HepG2 (cell line): ENCODE results near the gene SLC5A10. TPM values are rescaled to one million over a fixed set of nuclear protein-coding genes. Genes with fewer than 3 reads are reported as not detected.

Experiments used
- ATAC-seq: fragments of 200-7000 bp; cut with Tn5 transposase; 3 replicates; pipeline ENCODE4 v1.9.1; 2020; ENCODE audit warnings: mild to moderate bottlenecking, moderate library complexity
- BruUV-seq: library from RNA; stranded (reverse); fragments of 400-500 nt; replicated peaks from 2 replicates; lab custom pipeline; 2021; lab: Mats Ljungman, UMichigan
- CTCF ChIA-PET: fragments of 300-600 bp; formaldehyde crosslinking; extraction: SDS; loops from one replicate; lab custom pipeline; 2021; ENCODE audit warnings: low total read pairs, inconsistent platforms, low intra/inter-chr PET ratio; lab: Yijun Ruan, JAX
- POLR2A ChIA-PET: fragments of 350-600 bp; sonication (Branson Sonifier 250); formaldehyde crosslinking; loops from one replicate; lab custom pipeline; 2020; ENCODE audit warnings: antibody characterized with exemption, inconsistent platforms; lab: Yijun Ruan, JAX
- DNase-seq: peaks from one replicate; pipeline ENCODE4 v3.0.0-alpha.2; 2015; ENCODE audit warnings: low spot score
- FAIRE-seq: peaks from 3 replicates; lab custom pipeline; 2011; peaks lifted over from hg19 to GRCh38; lab: Jason Lieb, UNC
- H2AFZ ChIP-seq: one replicate; pipeline ENCODE4 v1.6.1; 2011; ENCODE audit warnings: low read length, inconsistent platforms
- H3K27ac ChIP-seq: fragments of 300-600 bp; 3 replicates; pipeline ENCODE4 v1.8.0; 2011; ENCODE audit warnings: mixed run types, mild to moderate bottlenecking, mixed read lengths, low read length, inconsistent platforms; ENCODE audit not compliant: insufficient read depth; ENCODE audit errors: extremely low read length
- H3K27me3 ChIP-seq, 2 experiments: fragments of 200-600 bp in 1 of 2; 2 replicates in 1 of 2; 3 replicates in 1 of 2; pipeline versions ENCODE4 v1.6.0 to v1.8.0; 2011; ENCODE audit warnings: low read length in 2 of 2, mild to moderate bottlenecking in 2 of 2, moderate library complexity in 2 of 2, inconsistent platforms in 1 of 2; ENCODE audit not compliant: insufficient read depth in 2 of 2, control insufficient read depth in 1 of 2
- H3K36me3 ChIP-seq, 2 experiments: fragments of 200-600 bp in 1 of 2; replicated peaks in 1 of 2; 2 replicates in 1 of 2; 3 replicates in 1 of 2; pipeline versions ENCODE4 v1.5.1 to v1.8.0; 2011; ENCODE audit warnings: low read length in 2 of 2, inconsistent platforms in 1 of 2; ENCODE audit not compliant: insufficient read depth in 2 of 2, control insufficient read depth in 1 of 2
- H3K4me1 ChIP-seq: 2 replicates; pipeline ENCODE4 v1.5.1; 2012; ENCODE audit warnings: low read length, inconsistent platforms; ENCODE audit not compliant: insufficient read depth
- H3K4me2 ChIP-seq: 2 replicates; pipeline ENCODE4 v1.6.0; 2011; ENCODE audit warnings: low read depth, low read length, inconsistent platforms
- H3K4me3 ChIP-seq, 3 experiments: fragments of 200-600 bp in 1 of 3; sonication (generic), shearing (Covaris generic) in 1 of 3; replicated peaks in 1 of 3; 2 replicates each; pipeline ENCODE4 v1.5.1; 2011 to 2016; ENCODE audit warnings: low read length in 3 of 3, inconsistent platforms in 2 of 3, low read depth in 2 of 3, mild to moderate bottlenecking in 2 of 3, control low read depth in 1 of 3, mixed read lengths in 1 of 3; ENCODE audit not compliant: insufficient read depth in 1 of 3
- H3K79me2 ChIP-seq: one replicate; pipeline ENCODE4 v1.6.1; 2011; ENCODE audit warnings: low read length, inconsistent platforms; ENCODE audit not compliant: insufficient read depth
- H3K9ac ChIP-seq: 2 replicates; pipeline ENCODE4 v1.6.0; 2011; ENCODE audit warnings: mild to moderate bottlenecking, low read depth, low read length, inconsistent platforms; ENCODE audit not compliant: insufficient read depth
- H3K9me3 ChIP-seq: 2 replicates; pipeline ENCODE4 v1.5.1; 2012; ENCODE audit warnings: mild to moderate bottlenecking, low read length
- H4K20me1 ChIP-seq: 2 replicates; pipeline ENCODE4 v1.6.0; 2011; ENCODE audit warnings: inconsistent platforms, mild to moderate bottlenecking, low read length, moderate library complexity; ENCODE audit not compliant: insufficient read depth
- FIP1L1 ChIP-seq: fragments of 200-400 bp; formaldehyde crosslinking; IDR thresholded peaks from 2 replicates; pipeline ENCODE4 v1.6.1; 2018; ENCODE audit warnings: low read depth, mild to moderate bottlenecking, low read length, moderate library complexity, borderline replicate concordance; ENCODE audit not compliant: insufficient read depth
- NONO ChIP-seq, 2 experiments: fragments of 450-650 bp in 1 of 2; sonication (generic) in 1 of 2; formaldehyde crosslinking in 1 of 2; IDR thresholded peaks in 1 of 2; conservative IDR thresholded peaks in 1 of 2; 2 replicates each; pipeline versions ENCODE4 v1.6.1 to v1.8.0; 2017 to 2022; ENCODE audit warnings: mild to moderate bottlenecking in 1 of 2, missing genetic modification reagents in 1 of 2, moderate library complexity in 1 of 2
- THYN1 ChIP-seq: sonication (generic); formaldehyde crosslinking; IDR thresholded peaks from 2 replicates; pipeline ENCODE4 v1.8.1; 2023; ENCODE audit warnings: low read depth, mild to moderate bottlenecking, moderate library complexity, missing genetic modification reagents, borderline replicate concordance
- ZC3H13 ChIP-seq: sonication (generic); formaldehyde crosslinking; IDR thresholded peaks from 2 replicates; pipeline ENCODE4 v1.8.1; 2023; ENCODE audit warnings: mild to moderate bottlenecking, missing genetic modification reagents, moderate library complexity
- ZNF143 ChIP-seq: sonication (generic); formaldehyde crosslinking; IDR thresholded peaks from 2 replicates; pipeline ENCODE4 v1.4.0; 2020; ENCODE audit warnings: missing genetic modification reagents
- ZNF746 ChIP-seq: sonication (generic); formaldehyde crosslinking; IDR thresholded peaks from 2 replicates; pipeline ENCODE4 v1.8.0; 2022; ENCODE audit warnings: mild to moderate bottlenecking, missing genetic modification reagents
- WGBS: methylation state at CpG from one replicate; pipeline ENCODE4 v1.1.6; 2017; ENCODE audit warnings: low lambda C conversion rate; 5-methylcytosine and 5-hydroxymethylcytosine counted together
- in situ Hi-C: cut with HindIII; loops from 2 replicates; pipeline ENCODE4 v1.10.0; 2017; ENCODE audit warnings: low pct_unique_long_range_greater_than_20kb; ENCODE audit not compliant: extremely low pct_ligation_motif_present
- intact Hi-C: fragments of 100-400 bp; cut with micrococcal nuclease; formaldehyde crosslinking; loops from one replicate; pipeline ENCODE4 v1.10.0; 2022; ENCODE audit not compliant: unreplicated experiment
- polyA plus RNA-seq, 8 experiments: library from polyadenylated mRNA; depleted of rRNA in 3 of 8; stranded (reverse) in 7 of 8; unstranded in 1 of 8; fragments of >200 nt; fragmentation: Illumina TruSeq in 4 of 8; extraction: Trizol in 4 of 8; gene quantifications; 2 replicates each; pipeline versions ENCODE4 v1.2.1 to v1.2.3, GENCODE V29; 2011 to 2016; ENCODE audit warnings: low read depth in 4 of 8, missing spikeins in 1 of 8, mixed read lengths in 1 of 8; ENCODE audit not compliant: insufficient read depth in 1 of 8
- total RNA-seq, 5 experiments: library from RNA; depleted of rRNA; stranded (reverse); fragments of >200 nt; fragmentation: Illumina TruSeq; extraction: Trizol; gene quantifications; 2 replicates each; pipeline ENCODE4 v1.2.3, GENCODE V29; 2016; ENCODE audit warnings: low read depth in 1 of 5
- TF ChIP-seq, protein P1 (sequence below): sonication (generic); formaldehyde crosslinking; IDR thresholded peaks from 2 replicates; pipeline ENCODE4 v1.4.0; 2020; ENCODE audit warnings: missing genetic modification reagents, low read depth, mild to moderate bottlenecking, borderline replicate concordance
- TF ChIP-seq, protein P2 (sequence below): sonication (generic); formaldehyde crosslinking; IDR thresholded peaks from 2 replicates; pipeline ENCODE4 v1.5.1; 2020; ENCODE audit warnings: mild to moderate bottlenecking, missing genetic modification reagents
- TF ChIP-seq, protein P3 (sequence below): sonication (generic); formaldehyde crosslinking; conservative IDR thresholded peaks from 2 replicates; pipeline ENCODE4 v1.4.0; 2020; ENCODE audit warnings: missing genetic modification reagents
- TF ChIP-seq, protein P4 (sequence below): sonication (generic); formaldehyde crosslinking; conservative IDR thresholded peaks from 2 replicates; pipeline ENCODE4 v1.5.0; 2020; ENCODE audit warnings: missing genetic modification reagents
- TF ChIP-seq, protein P5 (sequence below): sonication (generic); formaldehyde crosslinking; IDR thresholded peaks from 2 replicates; pipeline ENCODE4 v1.4.0; 2020; ENCODE audit warnings: mild to moderate bottlenecking, missing genetic modification reagents

The SLC5A10 gene
- total and polyA plus RNA-seq, 2 of the 13 experiments (the other 11 are each of a cell fraction or from before 2014, with no cell fraction given) = 0.05 TPM; not detected in 1

DNA sequence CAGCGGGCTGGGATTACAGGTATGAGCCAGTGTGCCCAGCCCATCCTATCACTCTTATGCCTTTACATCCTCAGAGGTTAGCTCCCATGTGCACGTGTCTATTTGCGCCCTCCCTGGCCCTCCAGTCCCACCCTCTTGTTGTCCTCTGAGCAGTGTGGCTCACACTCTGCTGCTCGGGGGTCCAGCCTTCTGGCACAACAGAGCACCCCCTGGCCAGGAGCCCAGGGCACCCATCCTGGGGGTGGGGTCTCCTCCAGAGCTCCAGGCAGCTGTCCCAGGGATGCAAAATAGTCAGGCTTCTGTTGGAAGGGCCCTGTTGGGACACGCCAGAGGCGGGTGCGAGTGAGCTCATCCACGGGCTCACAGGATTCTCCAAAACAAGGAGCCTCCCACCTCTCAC, 64.3 kb downstream of the SLC5A10 start:
- POLR2A ChIA-PET = interaction anchor here (2.6 kb wide), 1 partner anchor 12 kb away, joined by 10 read pairs; the partner anchor contains the start of gene FAM83G
- intact Hi-C loops = no loop called here
- FAIRE-seq (no peak), ATAC-seq (no peak), DNase-seq (no peak)
- no TSS peak for BruUV-seq
- CTCF ChIA-PET = no interaction called here
- no peaks in the 10 kb centered on the region for H4K20me1 ChIP-seq
- H3K79me2 ChIP-seq = no peaks in the 10 kb centered on the region
- 51% methylated on average over 4 of the region's 8 CpGs for WGBS
- in situ Hi-C loops = no loop called here
- no peak overlapping the region for H3K27ac ChIP-seq
- H3K36me3 ChIP-seq = no peaks in the 10 kb centered on the region
- no peak overlapping the region for H3K4me3 ChIP-seq
- peaks cover 6 to 32% of the 10 kb centered on the region in 2 experiments; a peak in 3 of 5 replicates for H3K27me3 ChIP-seq
- no peak overlapping the region for H3K9ac ChIP-seq
- TF ChIP-seq, protein P1, sequence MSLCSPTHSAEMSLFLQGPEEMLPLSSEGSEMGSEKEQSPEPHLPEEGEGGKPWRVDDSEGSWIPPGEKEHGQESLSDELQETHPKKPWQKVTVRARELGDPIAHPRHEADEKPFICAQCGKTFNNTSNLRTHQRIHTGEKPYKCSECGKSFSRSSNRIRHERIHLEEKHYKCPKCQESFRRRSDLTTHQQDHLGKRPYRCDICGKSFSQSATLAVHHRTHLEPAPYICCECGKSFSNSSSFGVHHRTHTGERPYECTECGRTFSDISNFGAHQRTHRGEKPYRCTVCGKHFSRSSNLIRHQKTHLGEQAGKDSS (CRISPR knock-in tag) = no peak
- TF ChIP-seq NONO (IDR thresholded peaks at IDR 0.05) = no peak
- TF ChIP-seq NONO (CRISPR knock-in tag; conservative IDR thresholded peaks at IDR 0.05) = no peak
- TF ChIP-seq, protein P2, sequence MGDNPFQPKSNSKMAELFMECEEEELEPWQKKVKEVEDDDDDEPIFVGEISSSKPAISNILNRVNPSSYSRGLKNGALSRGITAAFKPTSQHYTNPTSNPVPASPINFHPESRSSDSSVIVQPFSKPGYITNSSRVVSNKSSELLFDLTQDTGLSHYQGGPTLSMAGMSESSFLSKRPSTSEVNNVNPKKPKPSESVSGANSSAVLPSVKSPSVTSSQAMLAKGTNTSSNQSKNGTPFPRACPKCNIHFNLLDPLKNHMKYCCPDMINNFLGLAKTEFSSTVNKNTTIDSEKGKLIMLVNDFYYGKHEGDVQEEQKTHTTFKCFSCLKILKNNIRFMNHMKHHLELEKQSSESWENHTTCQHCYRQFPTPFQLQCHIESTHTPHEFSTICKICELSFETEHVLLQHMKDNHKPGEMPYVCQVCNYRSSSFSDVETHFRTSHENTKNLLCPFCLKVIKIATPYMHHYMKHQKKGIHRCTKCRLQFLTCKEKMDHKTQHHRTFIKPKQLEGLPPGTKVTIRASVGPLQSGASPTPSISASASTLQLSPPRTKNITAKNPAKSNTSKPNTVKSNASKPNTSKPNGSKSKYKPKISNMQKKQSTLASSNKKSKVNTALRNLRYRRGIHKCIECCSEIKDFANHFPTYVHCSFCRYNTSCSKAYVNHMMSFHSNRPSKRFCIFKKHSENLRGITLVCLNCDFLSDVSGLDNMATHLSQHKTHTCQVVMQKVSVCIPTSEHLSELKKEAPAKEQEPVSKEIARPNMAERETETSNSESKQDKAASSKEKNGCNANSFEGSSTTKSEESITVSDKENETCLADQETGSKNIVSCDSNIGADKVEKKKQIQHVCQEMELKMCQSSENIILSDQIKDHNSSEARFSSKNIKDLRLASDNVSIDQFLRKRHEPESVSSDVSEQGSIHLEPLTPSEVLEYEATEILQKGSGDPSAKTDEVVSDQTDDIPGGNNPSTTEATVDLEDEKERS (CRISPR knock-in tag) = no peak
- TF ChIP-seq, protein P3, sequence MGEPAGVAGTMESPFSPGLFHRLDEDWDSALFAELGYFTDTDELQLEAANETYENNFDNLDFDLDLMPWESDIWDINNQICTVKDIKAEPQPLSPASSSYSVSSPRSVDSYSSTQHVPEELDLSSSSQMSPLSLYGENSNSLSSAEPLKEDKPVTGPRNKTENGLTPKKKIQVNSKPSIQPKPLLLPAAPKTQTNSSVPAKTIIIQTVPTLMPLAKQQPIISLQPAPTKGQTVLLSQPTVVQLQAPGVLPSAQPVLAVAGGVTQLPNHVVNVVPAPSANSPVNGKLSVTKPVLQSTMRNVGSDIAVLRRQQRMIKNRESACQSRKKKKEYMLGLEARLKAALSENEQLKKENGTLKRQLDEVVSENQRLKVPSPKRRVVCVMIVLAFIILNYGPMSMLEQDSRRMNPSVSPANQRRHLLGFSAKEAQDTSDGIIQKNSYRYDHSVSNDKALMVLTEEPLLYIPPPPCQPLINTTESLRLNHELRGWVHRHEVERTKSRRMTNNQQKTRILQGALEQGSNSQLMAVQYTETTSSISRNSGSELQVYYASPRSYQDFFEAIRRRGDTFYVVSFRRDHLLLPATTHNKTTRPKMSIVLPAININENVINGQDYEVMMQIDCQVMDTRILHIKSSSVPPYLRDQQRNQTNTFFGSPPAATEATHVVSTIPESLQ (CRISPR knock-in tag) = no peak
- TF ChIP-seq THYN1 (CRISPR knock-in tag) = no peak
- no peak for TF ChIP-seq ZNF746 (CRISPR knock-in tag)
- no peak for TF ChIP-seq ZC3H13 (CRISPR knock-in tag)
- TF ChIP-seq, protein P4, sequence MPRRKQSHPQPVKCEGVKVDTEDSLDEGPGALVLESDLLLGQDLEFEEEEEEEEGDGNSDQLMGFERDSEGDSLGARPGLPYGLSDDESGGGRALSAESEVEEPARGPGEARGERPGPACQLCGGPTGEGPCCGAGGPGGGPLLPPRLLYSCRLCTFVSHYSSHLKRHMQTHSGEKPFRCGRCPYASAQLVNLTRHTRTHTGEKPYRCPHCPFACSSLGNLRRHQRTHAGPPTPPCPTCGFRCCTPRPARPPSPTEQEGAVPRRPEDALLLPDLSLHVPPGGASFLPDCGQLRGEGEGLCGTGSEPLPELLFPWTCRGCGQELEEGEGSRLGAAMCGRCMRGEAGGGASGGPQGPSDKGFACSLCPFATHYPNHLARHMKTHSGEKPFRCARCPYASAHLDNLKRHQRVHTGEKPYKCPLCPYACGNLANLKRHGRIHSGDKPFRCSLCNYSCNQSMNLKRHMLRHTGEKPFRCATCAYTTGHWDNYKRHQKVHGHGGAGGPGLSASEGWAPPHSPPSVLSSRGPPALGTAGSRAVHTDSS = no peak
- no peak for TF ChIP-seq FIP1L1
- TF ChIP-seq, protein P5, sequence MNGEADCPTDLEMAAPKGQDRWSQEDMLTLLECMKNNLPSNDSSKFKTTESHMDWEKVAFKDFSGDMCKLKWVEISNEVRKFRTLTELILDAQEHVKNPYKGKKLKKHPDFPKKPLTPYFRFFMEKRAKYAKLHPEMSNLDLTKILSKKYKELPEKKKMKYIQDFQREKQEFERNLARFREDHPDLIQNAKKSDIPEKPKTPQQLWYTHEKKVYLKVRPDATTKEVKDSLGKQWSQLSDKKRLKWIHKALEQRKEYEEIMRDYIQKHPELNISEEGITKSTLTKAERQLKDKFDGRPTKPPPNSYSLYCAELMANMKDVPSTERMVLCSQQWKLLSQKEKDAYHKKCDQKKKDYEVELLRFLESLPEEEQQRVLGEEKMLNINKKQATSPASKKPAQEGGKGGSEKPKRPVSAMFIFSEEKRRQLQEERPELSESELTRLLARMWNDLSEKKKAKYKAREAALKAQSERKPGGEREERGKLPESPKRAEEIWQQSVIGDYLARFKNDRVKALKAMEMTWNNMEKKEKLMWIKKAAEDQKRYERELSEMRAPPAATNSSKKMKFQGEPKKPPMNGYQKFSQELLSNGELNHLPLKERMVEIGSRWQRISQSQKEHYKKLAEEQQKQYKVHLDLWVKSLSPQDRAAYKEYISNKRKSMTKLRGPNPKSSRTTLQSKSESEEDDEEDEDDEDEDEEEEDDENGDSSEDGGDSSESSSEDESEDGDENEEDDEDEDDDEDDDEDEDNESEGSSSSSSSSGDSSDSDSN (CRISPR knock-in tag) = no peak
- TF ChIP-seq ZNF143 = no peak
- no peak overlapping the region for H2AFZ ChIP-seq
- peaks cover 81% of the 10 kb centered on the region for H3K4me1 ChIP-seq
- H3K4me2 ChIP-seq = no peak overlapping the region
- H3K9me3 ChIP-seq = no peaks in the 10 kb centered on the region
